Neural progenitor cell (in vitro differentiated cells): Measurements from ENCODE around the gene TPP2. TPM values are rescaled to one million over a fixed set of nuclear protein-coding genes. Genes with fewer than 3 reads are reported as not detected.

Source experiments
- DNase-seq: peaks from one replicate; pipeline ENCODE4 v3.0.0-alpha.2; 2016; ENCODE audit warnings: low spot score
- H2AFZ ChIP-seq: fragments of 200-600 bp; sonication (generic); replicated peaks from 2 replicates; pipeline ENCODE4 v1.6.1; 2016; ENCODE audit warnings: antibody characterized with exemption
- H3F3A ChIP-seq: fragments of 200-600 bp; sonication (generic); 2 replicates; pipeline ENCODE4 v1.6.1; 2016; ENCODE audit warnings: antibody characterized with exemption, low read depth
- H3K27ac ChIP-seq: fragments of 200-600 bp; sonication (generic); 2 replicates; pipeline ENCODE4 v1.5.1; 2016; ENCODE audit warnings: mild to moderate bottlenecking
- H3K27me3 ChIP-seq: fragments of 200-600 bp; sonication (generic); 2 replicates; pipeline ENCODE4 v1.6.1; 2016; ENCODE audit warnings: mild to moderate bottlenecking, moderate library complexity
- H3K36me3 ChIP-seq: fragments of 200-600 bp; sonication (generic); 2 replicates; pipeline ENCODE4 v1.5.1; 2016
- H3K4me1 ChIP-seq: fragments of 200-600 bp; sonication (generic); 2 replicates; pipeline ENCODE4 v1.6.1; 2016; ENCODE audit warnings: mixed run types
- H3K4me2 ChIP-seq: fragments of 200-600 bp; sonication (generic); 2 replicates; pipeline ENCODE4 v1.6.1; 2016
- H3K4me3 ChIP-seq: fragments of 200-600 bp; sonication (generic); 2 replicates; pipeline ENCODE4 v1.5.1; 2016
- H3K79me2 ChIP-seq: fragments of 200-600 bp; sonication (generic); 2 replicates; pipeline ENCODE4 v1.6.1; 2016; ENCODE audit warnings: low read depth
- H3K9ac ChIP-seq: fragments of 200-600 bp; sonication (generic); 2 replicates; pipeline ENCODE4 v1.6.1; 2016
- H3K9me3 ChIP-seq: fragments of 200-600 bp; sonication (generic); 2 replicates; pipeline ENCODE4 v1.5.1; 2016; ENCODE audit warnings: low read depth
- H4K20me1 ChIP-seq: fragments of 200-600 bp; sonication (generic); 2 replicates; pipeline ENCODE4 v1.6.1; 2016; ENCODE audit warnings: low read depth
- H3K27ac Mint-ChIP-seq: 3 replicates; pipeline ENCODE4 v1.8.0; 2021; ENCODE audit warnings: mixed read lengths
- H3K27me3 Mint-ChIP-seq: 2 replicates; pipeline ENCODE4 v1.8.0; 2022; ENCODE audit warnings: low read depth, mild to moderate bottlenecking, inconsistent platforms, moderate library complexity, mixed read lengths; ENCODE audit not compliant: insufficient read depth
- H3K36me3 Mint-ChIP-seq: 3 replicates; pipeline ENCODE4 v1.8.0; 2021; ENCODE audit warnings: mixed read lengths
- H3K4me1 Mint-ChIP-seq: 3 replicates; pipeline ENCODE4 v1.8.0; 2021; ENCODE audit warnings: mixed read lengths
- H3K4me3 Mint-ChIP-seq: 3 replicates; pipeline ENCODE4 v1.8.0; 2021; ENCODE audit warnings: mild to moderate bottlenecking, moderate library complexity, mixed read lengths
- H3K9me3 Mint-ChIP-seq: 3 replicates; pipeline ENCODE4 v1.8.0; 2020; ENCODE audit warnings: mixed read lengths
- CTCF ChIP-seq: fragments of 200-600 bp; sonication (generic); IDR thresholded peaks from 2 replicates; pipeline ENCODE4 v1.5.1; 2017; ENCODE audit warnings: antibody characterized with exemption, mild to moderate bottlenecking
- EZH2 ChIP-seq: fragments of 200-600 bp; sonication (generic); IDR thresholded peaks from 2 replicates; pipeline ENCODE4 v1.6.1; 2017; ENCODE audit warnings: antibody characterized with exemption, mild to moderate bottlenecking, moderate library complexity
- EZH2phosphoT487 ChIP-seq: fragments of 200-600 bp; sonication (generic); IDR thresholded peaks from 2 replicates; pipeline ENCODE4 v1.6.1; 2017; ENCODE audit warnings: antibody characterized with exemption
- total RNA-seq: library from RNA; depleted of rRNA; stranded (reverse); fragments of >200 nt; gene quantifications from 2 replicates; pipeline ENCODE4 v1.2.3, GENCODE V29; 2015; ENCODE audit warnings: low replicate concordance

TPP2 gene
- total RNA-seq, 1 donor from 2014 or later, result 137 TPM

GRCh38 chr13:102679449-102680132, 82.8 kb downstream of the TPP2 start:
- TF ChIP-seq EZH2 (no peak), CTCF (no peak), EZH2phosphoT487 (no peak)
- Histone ChIP-seq H3F3A (peaks cover 3% of the 10 kb centered on the region), H3K36me3 (peaks cover 3% of the 10 kb centered on the region), H2AFZ (no peak overlapping the region), H4K20me1 (no peaks in the 10 kb centered on the region), H3K4me3 (no peak overlapping the region), H3K9ac (no peak overlapping the region), H3K4me2 (no peak overlapping the region), H3K27me3 (no peaks in the 10 kb centered on the region), H3K4me1 (no peaks in the 10 kb centered on the region), H3K27ac (no peak overlapping the region), H3K9me3 (no peaks in the 10 kb centered on the region), H3K79me2 (no peaks in the 10 kb centered on the region)
- Mint-ChIP-seq H3K36me3 (peaks cover 9% of the 10 kb centered on the region), H3K4me1 (no peaks in the 10 kb centered on the region), H3K4me3 (no peak overlapping the region), H3K27me3 (peaks cover 2% of the 10 kb centered on the region), H3K27ac (no peak overlapping the region), H3K9me3 (no peaks in the 10 kb centered on the region)
- DNase-seq, result no peak

DNA sequence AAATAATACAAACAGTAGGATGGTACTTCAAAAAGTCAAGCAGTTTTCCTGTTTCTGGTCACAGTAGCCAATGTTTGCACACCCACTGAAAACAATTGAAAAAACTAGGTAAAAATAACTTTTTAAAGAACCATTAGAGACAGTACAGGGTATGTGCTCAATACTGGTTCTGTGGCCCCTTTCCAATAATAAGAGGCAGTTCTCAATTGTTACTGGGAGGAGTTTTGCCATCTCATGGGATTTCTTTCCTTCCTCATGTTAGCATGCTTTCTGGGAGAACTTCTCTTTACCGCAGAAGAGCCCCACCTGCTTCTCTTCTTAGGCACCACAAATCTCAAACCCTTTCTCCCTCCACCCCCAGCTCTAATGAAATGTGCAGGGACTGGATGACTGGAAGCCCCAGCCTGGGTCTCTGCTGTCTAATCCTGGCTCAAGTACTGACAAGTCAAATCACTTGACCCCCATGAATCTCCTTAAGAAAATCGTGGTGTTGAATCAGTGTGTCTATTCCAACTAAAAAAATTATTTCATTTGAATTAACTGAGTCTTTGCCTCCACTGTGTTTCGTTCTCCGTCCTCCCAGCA, 83.4 kb downstream of the TPP2 start:
- Mint-ChIP-seq H3K36me3 (peaks cover 9% of the 10 kb centered on the region), H3K4me3 (no peak overlapping the region), H3K4me1 (no peaks in the 10 kb centered on the region), H3K27ac (no peak overlapping the region), H3K27me3 (peaks cover 2% of the 10 kb centered on the region), H3K9me3 (no peaks in the 10 kb centered on the region)
- Histone ChIP-seq H2AFZ (no peak overlapping the region), H3K9me3 (no peaks in the 10 kb centered on the region), H3K4me2 (no peak overlapping the region), H3K27me3 (no peaks in the 10 kb centered on the region), H3K27ac (no peak overlapping the region), H3K4me1 (no peaks in the 10 kb centered on the region), H4K20me1 (no peaks in the 10 kb centered on the region), H3K4me3 (no peak overlapping the region), H3K36me3 (peaks cover 3% of the 10 kb centered on the region), H3K79me2 (no peaks in the 10 kb centered on the region), H3K9ac (no peak overlapping the region), H3F3A (peaks cover 3% of the 10 kb centered on the region)
- no peak for DNase-seq
- no peak for TF ChIP-seq EZH2
- TF ChIP-seq CTCF, result no peak
- no peak for TF ChIP-seq EZH2phosphoT487

DNA sequence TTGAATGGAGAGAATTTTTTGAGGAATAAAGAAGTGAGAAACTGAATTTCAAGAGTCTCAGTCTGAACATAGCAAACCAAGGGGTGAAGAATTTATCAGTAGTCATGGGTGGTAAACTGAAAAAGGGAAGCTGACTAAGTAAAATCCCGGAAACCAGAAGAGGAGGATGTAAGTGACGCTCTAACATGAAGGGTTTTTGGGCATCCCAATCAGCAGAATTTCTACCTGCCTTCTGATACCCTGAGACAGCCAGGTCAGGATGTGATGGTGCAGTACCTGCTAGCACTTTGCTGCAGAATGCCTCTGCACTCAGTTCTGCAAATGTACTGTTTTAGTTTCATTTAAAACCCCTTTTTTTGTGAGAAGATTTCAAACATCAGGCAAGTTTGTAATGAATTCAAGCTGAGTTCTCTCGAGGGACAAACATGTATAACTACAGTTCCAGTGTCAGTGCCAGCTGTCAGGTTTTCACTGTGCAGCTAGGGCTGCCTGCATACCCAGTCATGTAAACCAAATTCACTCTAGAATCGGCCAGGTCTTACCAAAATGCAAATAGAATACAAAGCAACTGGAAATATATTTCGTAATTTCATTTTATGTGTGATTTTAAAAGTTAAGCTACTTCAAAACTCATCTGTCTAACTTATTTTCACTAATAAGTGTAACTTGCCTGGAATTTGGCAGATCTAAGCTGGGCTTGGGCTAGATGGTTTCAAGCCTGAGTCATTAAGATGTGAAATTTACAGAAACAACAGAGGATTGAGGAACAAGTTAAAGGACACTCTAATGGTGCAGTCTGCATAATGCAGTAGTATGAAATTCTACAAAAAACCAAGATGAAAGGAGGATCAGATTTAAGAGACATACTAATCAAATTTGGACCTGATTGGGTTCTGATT, 84.3 kb downstream of the TPP2 start:
- Histone ChIP-seq H3K4me2 (no peak overlapping the region), H3K79me2 (no peaks in the 10 kb centered on the region), H3F3A (peaks cover 3% of the 10 kb centered on the region), H3K4me1 (peaks cover 3% of the 10 kb centered on the region), H3K36me3 (peaks cover 2% of the 10 kb centered on the region), H2AFZ (no peak overlapping the region), H4K20me1 (no peaks in the 10 kb centered on the region), H3K4me3 (no peak overlapping the region), H3K9ac (no peak overlapping the region), H3K27me3 (no peaks in the 10 kb centered on the region), H3K27ac (no peak overlapping the region), H3K9me3 (no peaks in the 10 kb centered on the region)
- Mint-ChIP-seq H3K9me3 (no peaks in the 10 kb centered on the region), H3K27me3 (peaks cover 2% of the 10 kb centered on the region), H3K4me3 (no peak overlapping the region), H3K4me1 (no peaks in the 10 kb centered on the region), H3K27ac (no peak overlapping the region), H3K36me3 (peaks cover 9% of the 10 kb centered on the region)
- TF ChIP-seq EZH2, result no peak
- TF ChIP-seq EZH2phosphoT487, result no peak
- no peak for TF ChIP-seq CTCF
- no peak for DNase-seq
